NCI-H524 treated with DMSO at 0.1 percent for 48 hours (cell line): ENCODE results near the gene STT3A.

Source experiments
- DNase-seq: peaks from one replicate; lab custom pipeline; 2025; lab: John Stamatoyannopoulos, UW

STT3A gene

DNA sequence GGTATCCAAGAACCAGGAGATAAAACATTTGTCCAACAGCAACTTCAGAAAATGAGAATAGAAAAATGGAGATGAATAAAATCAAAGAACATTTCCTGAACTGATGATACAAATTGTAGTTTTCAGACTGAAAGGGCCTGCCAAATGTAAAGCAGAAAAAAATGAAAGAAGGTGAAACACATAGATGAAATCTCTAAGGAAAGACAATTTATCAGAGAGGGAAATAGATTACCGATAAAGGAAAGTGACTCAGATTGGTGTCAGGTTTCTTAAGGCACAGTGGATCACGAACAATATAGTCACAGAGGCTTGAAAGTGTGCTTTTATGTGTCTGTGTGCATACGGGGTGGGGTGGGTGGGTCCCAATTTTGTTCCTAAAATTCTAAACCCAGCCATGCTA lies 4.1 kb upstream of the STT3A start:
- DNase-seq, result no peak

DNA sequence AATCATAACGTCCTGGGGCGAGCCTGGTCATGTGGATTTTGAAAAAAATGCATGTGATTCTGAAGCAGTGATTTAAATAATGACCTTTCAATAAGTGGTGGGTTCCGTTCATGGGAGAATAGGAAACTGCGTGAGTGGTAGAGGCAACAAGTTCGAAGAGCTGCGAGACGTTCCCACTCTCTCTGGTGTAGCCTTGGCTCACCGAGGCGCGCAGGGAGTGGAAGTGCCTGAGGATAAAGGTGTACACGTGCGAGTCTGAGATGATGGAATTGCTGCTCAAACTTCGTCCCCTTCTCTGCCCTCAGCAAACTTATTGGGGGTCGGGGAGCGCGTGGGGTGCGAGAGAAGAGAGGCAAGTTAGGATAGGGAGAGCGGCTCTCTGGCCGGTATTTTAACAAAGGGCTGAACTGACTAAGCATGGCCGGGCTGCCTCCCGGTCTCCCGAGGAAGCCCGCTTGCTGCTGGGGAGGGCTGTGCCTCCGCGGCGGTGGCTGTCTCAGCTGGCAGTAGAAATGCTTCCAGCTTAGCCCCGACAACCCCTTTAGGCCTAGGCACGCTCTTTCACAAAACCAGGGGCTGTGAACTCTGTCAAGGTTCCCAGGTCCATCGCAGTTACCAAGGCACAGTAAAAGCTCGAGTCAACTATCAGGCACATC lies 875 bp upstream of the STT3A start:
- no peak for DNase-seq

DNA sequence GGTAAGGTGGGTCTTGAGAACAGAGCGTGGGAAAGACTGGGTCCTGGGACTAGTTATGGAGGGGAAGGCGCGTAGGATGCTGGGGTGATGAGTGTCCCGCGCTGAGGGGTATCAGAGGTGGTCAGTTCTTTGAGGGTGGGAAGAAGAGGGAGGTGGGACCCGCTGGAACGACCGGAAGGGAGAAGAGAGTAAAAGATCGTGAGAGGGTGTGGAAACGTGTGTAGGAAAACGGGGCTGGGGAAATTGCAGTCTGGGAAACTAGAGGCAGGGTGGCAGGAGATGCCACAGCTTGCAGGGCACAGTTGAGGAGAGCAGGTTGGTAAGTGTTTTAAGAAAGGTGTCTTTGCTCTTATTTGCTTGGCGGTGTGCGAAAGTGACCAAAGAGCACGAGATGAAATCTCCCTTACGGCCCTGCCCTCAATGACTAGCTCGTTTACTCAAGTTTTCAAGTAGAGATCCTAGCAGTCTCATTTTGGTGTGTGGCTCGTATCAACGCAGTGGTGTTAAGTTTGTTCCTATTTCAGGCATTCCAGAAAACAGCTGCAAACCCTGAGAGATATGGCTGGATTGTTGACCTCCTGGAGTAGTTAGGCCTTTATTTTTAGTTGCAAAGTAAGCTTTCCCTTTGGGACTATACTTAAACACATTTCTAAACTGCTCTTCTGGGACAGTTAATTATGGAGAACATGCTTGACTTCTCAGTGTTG lies 615 bp downstream of the STT3A start:
- DNase-seq, result no peak

DNA sequence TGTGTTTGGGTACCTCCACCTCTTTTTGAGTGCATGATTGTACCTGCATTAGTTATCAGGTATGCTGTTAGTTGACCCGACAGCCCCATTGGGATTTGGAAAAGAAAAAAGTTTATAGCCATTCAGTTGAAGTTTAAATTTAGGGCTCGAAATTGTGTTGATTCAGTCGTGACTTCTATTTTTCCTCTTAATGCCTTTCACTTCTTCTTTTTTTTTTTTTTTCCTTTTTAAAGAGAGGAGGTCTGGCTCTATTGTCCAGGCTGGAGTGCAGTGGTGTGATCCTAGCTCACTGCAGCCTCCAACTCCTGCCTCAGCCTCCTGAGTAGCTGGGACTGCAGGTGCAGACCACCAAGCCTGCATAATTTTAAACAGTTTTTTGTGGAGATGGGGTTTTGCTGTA lies 2.3 kb downstream of the STT3A start:
- no peak for DNase-seq

DNA sequence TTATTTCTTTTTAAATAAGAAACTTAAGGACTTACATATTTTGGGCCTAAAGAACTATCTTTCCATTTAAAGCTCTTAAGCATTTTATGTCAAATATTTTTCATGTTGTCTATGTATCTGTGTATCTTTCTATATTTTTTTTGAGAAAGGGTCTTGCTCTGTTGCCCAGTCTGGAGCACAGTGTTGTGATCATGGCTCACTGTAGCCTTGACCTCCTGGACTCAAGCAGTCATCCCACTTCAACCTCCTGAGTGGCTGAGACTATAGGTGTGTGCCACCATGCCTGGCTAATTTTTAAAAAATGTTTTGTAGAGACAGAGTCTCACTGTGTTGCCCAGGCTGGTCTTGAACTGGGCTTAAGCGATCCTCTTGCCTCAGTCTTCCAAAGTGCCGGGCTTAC lies 8.0 kb downstream of the STT3A start:
- DNase-seq, result no peak

DNA sequence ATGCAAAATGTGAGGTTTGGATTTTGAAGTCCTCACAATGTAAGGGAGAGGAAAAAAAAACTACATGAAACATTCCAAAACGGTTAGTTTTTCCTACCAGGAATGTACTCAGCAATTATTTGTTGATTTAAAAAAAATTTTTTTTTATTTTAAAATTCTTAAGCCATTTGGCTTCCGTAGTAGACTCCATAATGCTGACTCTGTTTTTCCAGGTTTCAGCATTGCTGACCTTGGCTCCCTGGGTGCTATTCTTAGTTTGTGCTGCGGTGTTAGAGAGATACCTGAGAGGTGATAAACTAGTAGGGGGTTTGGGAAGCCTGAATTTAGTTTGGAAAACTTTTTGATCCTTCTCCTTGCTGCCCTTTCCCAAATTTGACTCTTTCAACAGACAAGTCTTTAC lies 10.6 kb downstream of the STT3A start:
- no peak for DNase-seq

DNA sequence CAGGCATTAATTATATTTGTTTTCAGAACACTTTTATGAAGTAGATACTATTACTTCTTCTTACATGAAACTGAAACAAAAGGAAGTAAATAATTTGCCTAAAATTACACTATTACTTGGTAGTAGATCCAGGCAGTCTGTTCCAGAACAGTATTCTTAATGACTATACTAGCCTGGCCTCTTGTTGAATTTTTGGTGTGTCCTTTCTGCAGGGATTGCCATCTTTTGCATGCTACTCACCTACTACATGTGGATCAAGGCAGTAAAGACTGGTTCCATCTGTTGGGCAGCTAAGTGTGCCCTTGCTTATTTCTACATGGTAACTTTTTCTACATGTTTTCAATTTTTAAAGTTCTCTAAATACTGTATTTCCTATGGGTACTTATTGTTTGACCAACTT lies 12.8 kb downstream of the STT3A start:
- DNase-seq, result no peak

DNA sequence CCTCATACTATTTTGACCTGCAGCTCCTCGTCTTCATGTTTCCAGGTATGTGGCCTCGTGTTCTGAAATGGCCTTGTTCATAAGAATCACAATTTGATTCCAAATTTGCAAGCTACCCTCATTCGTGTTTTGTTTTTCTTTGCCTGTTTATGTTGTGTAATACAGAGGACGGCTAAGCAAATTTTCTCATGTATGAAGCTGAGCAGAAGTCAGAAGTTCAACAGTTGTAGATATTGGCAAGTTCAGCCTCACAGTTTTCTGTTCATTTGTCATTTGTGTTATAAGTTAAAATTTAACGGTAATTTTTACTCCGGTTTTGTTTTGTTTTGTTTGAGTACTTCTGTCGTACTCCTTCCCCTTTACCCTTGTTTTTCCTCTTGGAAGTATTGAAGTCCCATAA lies 16.9 kb downstream of the STT3A start:
- no peak for DNase-seq

DNA sequence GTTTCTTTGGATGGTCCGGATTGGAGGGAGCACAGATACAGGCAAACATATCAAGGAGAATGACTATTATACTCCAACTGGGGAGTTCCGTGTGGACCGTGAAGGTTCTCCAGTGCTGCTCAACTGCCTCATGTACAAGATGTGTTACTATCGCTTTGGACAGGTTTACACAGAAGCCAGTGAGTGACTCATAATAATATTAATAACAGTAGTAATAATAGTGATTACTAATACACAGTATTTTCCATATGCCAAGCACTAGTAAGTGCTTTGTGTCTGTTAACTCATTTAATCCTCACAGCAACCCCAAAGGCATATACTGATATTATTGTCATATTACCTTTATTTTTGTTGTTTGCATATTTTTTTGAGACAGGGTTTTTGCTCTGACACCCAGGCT lies 25.7 kb downstream of the STT3A start:
- DNase-seq, result no peak

DNA sequence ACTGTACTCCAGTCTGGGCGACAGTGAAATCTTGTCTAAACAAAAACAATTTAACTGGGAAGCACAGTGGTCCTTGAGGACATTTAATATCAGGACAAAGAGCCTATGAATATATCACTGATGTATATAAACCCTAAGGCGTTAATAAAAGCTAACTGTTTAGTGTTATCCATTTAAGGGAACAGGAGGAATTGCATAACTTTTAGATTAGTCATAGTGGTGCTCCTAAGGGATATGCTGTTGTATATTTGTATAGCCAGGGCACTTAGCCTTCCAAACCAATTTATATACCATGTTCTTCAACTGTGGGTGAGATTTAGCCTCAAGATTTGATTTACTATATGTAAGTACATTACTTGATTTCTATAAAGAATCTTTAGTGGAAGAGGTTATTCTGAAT lies 29.3 kb downstream of the STT3A start:
- DNase-seq, result no peak

DNA sequence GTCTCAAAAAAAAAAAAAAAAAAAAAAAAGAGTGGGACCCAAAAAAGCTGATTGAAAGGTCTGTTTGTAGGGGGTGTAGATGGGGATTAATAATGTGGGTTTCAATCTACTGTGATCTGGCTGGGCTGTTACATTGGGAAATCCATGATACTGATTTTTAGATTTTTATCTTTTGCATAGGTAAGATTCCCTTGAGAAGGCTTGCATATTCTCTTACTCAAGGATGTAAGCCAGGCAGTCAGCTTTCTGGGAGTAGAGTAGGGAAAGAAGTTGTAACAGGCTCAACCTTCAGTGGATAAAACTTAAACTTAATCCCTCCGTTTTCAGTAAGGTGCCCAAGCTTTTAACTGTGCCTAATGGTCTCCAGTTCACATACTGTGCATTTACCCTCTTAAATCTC lies 30.4 kb downstream of the STT3A start:
- DNase-seq, result no peak

DNA sequence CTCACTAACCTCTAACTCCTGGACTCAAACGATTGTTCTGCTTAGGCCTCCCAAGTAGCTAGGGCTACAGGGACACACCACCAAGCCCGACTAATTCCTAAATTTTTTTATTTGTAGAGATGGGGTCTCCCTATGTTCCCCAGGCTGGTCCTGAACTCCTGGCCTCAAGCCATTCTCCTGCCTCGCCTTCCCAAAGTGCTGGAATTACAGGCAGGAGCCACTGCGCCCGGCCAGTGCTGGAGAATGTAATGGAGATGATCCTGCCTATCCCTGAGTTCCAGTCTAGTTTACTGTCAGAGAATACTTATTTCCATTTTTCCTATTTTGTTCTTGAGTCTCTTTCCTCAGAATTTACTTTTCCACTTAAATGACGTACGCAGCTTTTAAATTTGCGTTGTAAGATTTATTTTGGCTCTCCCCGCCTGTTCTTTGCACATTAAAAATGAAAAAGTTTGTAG lies 32.1 kb downstream of the STT3A start, which contains the start of gene CHEK1:
CHEK1 (plus strand) TSS at position 408 of the 458 bp plus-strand sequence. CDS start 1,606 bp downstream, outside the sequence.
- no peak for DNase-seq

DNA sequence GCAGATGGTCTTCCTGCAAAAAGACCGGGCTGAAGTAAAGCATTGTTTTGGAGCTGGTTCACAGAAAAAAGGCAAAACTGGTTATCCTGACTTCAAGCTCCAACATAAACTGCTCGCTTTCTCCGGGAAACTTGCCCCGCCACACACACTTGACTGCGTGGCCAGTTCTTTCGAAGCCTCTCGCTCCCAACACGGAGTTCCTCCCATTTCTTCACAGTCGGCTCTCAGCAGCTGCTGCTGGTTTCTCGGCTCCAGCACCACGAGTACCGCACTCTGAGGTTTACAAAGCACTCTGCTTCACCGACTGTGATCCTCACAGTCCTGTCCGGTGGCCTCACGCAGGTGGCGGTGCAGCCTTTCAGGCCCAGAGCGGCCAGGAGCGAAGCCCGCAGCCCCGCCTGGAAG lies 32.6 kb downstream of the STT3A start:
- DNase-seq, result no peak

DNA sequence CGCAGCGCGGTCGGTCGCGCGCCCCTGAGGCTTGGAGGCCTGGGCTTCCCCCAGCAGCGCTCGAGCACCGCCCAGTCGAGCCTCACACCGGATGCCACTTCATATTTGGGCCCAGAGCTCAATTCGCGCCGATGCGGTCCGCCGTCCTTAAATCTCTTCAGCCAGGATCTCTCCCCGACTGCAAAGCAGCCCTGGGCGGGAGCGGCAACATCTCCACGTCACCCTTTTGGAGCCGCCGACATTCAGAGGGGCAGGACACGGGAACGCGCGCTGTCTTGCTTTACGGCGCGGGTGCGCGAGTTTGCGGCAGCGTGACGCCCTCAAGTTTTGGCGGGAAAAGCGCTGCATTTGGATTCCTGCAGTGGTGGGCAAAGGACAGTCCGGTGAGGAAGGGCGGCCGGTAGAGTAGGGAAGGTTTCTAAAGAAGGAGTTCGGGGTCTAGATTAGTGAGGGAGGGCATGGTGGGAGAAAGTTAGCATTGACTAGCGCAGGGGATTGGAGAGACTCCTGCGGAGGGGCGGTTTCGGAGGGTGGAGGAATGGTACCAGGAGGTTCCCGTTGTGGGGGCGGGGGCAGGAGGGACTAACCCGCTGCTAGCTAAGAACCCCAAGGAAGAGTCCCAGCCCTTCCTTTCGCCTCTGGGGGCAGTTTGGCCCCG lies 33.1 kb downstream of the STT3A start:
- peak; percentile 57 for DNase-seq

DNA sequence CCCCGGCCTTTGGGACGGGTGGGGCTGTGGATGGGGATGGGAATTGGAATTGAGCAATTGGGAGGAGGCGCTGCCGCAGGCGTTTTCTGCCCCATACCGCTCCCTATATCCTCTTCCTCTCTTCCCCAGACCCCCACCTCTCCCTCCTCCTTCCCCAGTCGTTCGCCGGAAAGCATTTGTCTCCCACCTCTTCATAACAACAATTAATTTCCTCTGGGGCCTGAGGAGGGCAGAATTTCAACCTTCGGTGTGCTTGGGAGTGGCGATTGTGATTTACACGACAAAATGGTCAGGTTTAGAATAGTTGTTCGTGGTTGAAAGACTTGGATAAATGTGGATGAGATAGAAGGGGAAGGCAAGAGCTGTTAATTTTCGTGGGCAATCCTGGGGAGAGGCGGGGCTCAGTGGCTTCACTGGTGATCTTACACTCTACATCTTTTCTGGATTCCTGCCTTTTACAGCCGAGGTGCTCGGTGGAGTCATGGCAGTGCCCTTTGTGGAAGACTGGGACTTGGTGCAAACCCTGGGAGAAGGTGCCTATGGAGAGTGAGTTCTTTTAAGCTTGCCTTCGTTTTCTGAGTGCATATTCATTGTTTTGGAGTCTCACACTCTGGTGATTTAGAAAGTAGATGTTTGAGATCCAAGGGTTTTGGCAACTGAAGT lies 33.8 kb downstream of the STT3A start:
- DNase-seq, result peak; percentile 58

DNA sequence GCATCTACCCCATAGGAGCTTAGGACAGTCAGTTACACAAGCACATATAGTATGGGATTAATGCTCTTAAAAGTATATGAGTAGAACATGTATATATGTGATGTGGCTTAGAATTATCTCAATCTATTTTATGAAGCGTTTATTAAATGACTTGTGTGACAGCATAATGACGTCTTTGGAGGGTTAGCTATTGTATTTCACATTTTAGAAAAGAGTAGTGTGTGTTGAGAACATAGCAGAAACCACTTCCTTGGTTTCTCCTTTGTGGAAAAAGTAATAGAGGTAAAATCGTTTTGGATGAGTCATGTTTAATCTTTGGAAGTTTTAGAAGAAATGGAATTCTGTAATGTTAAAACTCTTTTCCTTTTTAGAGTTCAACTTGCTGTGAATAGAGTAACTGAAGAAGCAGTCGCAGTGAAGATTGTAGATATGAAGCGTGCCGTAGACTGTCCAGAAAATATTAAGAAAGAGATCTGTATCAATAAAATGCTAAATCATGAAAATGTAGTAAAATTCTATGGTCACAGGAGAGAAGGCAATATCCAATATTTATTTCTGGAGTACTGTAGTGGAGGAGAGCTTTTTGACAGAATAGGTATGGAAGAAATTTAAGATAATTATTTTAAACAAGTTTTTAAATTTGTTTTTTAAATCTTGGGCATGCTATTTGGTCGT lies 34.7 kb downstream of the STT3A start:
- DNase-seq, result no peak

DNA sequence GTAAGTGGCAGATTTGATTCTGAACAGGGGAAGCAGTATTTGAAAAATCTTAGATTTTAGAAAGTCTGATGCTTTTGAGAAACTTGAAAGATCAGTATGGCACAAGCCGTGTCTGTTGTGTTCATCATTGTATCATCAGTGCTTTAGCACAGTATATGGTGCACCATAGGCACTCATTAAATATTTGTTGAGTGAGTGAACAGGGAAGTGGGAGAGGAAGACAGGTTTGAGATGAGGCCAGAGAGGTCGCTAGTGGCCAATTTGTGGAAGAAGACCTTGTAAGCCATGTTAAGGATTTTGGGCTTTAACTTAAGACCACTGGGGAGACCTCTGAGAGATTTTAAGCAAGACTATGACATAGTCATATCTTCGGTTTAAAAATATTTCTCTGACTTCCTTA lies 45.2 kb downstream of the STT3A start:
- no peak for DNase-seq

DNA sequence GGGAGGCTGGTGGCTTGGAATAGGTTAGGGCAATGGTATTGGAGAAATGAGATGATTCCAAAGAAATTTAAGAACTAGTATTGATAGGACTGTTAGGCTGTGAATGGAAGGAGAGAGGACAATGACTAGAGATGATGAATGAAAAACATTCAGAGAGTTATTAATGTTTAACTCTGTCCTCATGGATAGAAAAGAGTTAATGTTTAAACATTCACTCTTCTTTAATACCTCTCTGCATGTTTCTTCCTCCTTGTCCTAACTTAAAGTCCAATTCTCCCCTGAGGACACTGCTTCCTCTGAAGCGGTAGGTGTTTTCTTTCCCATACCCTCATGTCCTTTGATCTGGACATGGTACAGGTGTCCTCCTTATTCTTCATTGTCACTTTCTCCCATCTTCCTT lies 45.7 kb downstream of the STT3A start:
- DNase-seq, result no peak

DNA sequence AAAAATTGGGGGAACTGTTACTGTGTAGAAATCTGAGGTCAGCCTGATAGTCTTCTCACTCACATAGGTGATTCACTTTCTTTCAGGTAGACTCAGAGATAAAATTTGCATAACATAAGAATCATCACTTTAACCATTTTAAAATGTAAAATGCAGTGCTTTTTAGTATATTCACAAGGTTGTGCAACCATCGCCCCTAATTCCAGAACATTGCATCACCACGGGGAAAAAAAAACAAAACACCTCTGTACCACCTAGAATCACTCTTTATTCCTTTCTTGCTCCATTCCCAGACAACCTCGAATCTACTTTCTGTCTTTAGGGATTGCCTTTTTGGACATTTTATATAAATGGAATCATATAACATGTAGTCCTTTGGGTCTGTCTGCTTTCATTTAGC lies 53.2 kb downstream of the STT3A start:
- DNase-seq, result no peak

DNA sequence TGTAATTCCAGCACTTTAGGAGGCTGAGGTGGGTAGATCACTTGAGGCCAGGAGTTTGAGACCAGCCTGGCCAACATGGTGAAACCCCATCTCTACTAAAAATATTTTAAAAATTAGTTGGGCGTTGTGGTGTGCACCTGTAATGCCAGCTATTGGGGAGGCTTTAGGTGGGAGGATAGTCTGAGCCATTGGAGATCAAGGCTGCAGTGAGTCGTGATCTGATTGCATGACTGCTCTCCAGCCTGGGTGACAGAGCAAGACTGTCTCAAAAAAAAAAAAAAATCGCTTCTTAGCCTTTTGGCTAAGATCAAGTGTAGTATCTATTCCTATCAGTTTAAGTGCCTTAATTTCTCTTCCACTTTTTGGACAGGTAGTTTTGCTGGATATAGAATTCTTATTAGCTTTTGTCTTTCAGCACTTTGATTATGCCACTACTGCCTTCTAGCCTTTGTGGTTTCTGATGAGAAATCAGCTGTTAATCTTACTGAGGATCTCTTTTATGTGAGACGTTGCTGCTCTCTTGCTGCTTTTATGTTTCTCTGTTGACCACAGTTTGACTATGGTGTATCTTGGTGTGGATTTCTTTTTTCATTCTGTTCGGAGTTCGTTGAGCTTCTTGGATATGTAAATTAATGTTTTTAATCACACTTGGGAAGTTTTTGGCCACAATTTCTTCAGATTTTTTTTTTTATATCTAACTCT lies 57.0 kb downstream of the STT3A start:
- no peak for DNase-seq

DNA sequence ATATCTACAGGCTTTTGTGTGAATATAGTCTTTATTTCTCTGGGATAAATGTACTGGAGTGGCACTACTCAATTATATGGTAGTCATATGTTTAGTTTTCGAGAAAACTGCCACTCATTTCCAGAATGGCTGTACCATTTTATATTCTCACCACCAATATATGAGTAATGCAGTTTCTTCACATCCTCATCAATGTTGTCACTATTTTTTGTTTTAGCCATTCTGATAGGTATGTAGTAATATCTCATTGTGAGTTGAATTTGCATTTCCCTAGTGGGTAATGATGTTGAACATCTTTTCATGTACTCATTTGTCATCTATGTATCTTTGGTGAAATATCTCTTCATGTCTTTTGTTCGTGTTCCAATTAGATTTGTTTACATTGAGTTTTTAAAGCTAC lies 70.0 kb downstream of the STT3A start:
- no peak for DNase-seq

DNA sequence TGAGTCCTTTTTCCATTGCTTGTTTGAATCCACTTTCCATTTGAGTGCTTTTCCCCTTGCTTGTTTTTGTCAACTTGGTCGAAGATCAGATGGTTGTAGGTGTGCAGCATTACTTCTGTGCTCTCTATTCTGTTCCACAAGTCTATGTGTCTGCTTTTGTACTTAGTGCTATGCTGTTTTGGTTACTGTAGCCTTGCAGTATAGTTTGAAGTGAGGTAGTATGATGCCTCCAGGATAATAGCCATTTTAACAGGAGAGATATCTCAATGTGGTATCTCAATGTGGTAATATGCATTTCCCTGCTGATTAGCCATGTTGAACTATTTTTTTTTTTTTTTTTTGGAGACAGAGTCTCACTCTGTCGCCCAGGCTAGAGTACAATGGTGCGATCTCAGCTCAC lies 71.3 kb downstream of the STT3A start:
- DNase-seq, result no peak
